ENCODE results near the gene TUFT1. TPM values are rescaled to one million over a fixed set of nuclear protein-coding genes. Genes with fewer than 3 reads are reported as not detected.

The TUFT1 gene
- total and polyA plus RNA-seq, 2 of the 13 experiments (the other 11 are each of a cell fraction or from before 2014, with no cell fraction given): 6.4 to 7.3 TPM

DNA sequence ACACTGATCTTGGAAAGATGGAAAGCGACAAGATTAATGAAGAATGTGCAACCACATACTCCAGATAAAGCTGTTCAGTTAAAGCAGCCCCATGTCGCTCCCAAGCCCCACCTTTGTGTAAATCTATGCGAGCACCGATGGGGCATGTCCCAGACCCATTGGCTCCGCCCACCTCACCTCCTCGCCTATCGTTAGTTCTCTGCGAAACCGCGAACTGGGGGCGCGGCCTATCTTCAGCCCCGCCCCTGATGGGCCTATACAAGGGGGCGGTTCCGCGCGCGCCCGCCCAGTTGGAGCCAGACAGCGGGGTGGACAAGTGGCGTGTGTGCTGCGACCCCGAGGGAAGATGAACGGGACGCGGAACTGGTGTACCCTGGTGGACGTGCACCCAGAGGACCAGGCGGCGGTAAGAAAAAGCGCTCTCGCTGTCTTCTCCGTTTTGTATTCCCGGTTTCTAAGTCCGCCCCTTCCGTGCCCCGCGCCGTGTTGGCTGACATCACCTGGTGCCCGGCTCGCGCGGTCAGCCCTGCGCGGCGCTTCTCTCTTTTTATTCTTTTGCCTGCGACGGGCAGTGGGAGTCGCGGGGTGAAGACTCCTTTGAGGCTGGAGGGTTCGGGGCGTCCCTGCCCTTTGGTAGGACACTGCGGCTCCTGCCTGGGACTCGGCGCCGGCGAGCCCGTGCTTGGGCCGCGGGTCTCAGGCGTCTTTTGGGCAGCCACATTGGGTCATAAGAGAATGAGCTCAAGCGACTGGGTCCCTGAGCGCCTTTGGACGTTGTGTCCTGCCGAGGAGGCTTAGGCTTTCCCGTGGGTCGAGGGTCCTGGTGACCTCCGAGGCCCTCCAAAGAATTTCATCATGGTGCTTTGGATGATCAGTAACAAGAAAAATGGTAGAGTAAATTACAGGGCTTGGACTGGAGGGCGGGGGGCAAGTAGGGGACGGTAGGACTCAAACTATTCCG, at the start of gene TUFT1 (continued):
- TF ChIP-seq, protein P1, sequence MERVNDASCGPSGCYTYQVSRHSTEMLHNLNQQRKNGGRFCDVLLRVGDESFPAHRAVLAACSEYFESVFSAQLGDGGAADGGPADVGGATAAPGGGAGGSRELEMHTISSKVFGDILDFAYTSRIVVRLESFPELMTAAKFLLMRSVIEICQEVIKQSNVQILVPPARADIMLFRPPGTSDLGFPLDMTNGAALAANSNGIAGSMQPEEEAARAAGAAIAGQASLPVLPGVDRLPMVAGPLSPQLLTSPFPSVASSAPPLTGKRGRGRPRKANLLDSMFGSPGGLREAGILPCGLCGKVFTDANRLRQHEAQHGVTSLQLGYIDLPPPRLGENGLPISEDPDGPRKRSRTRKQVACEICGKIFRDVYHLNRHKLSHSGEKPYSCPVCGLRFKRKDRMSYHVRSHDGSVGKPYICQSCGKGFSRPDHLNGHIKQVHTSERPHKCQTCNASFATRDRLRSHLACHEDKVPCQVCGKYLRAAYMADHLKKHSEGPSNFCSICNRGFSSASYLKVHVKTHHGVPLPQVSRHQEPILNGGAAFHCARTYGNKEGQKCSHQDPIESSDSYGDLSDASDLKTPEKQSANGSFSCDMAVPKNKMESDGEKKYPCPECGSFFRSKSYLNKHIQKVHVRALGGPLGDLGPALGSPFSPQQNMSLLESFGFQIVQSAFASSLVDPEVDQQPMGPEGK (CRISPR knock-in tag; IDR thresholded peaks at IDR 0.05): peak; percentile 49
- TF ChIP-seq ARID2 (CRISPR knock-in tag; IDR thresholded peaks at IDR 0.05; ENCODE audit: borderline replicate concordance) (peak; percentile 95), RAD21 (CRISPR knock-in tag; IDR thresholded peaks at IDR 0.05) (peak; percentile 47; the same call in 1 of the 2 replicates), SNAI1 (CRISPR knock-in tag; IDR thresholded peaks at IDR 0.05; ENCODE audit: borderline replicate concordance) (peak; percentile 90; the same call in 1 of the 2 replicates), ZNF468 (CRISPR knock-in tag; IDR thresholded peaks at IDR 0.05) (0 out of 2 replicates have a peak, but pooled peaks have one; percentile 2), NRL (CRISPR knock-in tag; IDR thresholded peaks at IDR 0.05; ENCODE audit: borderline replicate concordance) (no peak), ZNF207 (IDR thresholded peaks at IDR 0.05; ENCODE audit: borderline replicate concordance) (no peak)
- TF ChIP-seq, protein P2, sequence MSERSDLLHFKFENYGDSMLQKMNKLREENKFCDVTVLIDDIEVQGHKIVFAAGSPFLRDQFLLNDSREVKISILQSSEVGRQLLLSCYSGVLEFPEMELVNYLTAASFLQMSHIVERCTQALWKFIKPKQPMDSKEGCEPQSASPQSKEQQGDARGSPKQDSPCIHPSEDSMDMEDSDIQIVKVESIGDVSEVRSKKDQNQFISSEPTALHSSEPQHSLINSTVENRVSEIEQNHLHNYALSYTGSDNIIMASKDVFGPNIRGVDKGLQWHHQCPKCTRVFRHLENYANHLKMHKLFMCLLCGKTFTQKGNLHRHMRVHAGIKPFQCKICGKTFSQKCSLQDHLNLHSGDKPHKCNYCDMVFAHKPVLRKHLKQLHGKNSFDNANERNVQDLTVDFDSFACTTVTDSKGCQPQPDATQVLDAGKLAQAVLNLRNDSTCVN (CRISPR knock-in tag; IDR thresholded peaks at IDR 0.05; ENCODE audit: borderline replicate concordance): no peak
- TF ChIP-seq, protein P3, sequence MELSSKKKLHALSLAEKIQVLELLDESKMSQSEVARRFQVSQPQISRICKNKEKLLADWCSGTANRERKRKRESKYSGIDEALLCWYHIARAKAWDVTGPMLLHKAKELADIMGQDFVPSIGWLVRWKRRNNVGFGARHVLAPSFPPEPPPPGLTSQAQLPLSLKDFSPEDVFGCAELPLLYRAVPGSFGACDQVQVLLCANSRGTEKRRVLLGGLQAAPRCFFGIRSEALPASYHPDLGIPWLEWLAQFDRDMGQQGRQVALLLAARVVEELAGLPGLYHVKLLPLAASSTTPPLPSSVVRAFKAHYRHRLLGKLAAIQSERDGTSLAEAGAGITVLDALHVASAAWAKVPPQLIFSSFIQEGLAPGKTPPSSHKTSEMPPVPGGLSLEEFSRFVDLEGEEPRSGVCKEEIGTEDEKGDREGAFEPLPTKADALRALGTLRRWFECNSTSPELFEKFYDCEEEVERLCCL (CRISPR knock-in tag; IDR thresholded peaks at IDR 0.05; ENCODE audit: borderline replicate concordance): 0 out of 2 replicates have a peak, but pooled peaks have one; percentile 64
- TF ChIP-seq, protein P4, sequence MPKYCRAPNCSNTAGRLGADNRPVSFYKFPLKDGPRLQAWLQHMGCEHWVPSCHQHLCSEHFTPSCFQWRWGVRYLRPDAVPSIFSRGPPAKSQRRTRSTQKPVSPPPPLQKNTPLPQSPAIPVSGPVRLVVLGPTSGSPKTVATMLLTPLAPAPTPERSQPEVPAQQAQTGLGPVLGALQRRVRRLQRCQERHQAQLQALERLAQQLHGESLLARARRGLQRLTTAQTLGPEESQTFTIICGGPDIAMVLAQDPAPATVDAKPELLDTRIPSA (CRISPR knock-in tag; IDR thresholded peaks at IDR 0.05; ENCODE audit: borderline replicate concordance): no peak
- TF ChIP-seq, protein P5, sequence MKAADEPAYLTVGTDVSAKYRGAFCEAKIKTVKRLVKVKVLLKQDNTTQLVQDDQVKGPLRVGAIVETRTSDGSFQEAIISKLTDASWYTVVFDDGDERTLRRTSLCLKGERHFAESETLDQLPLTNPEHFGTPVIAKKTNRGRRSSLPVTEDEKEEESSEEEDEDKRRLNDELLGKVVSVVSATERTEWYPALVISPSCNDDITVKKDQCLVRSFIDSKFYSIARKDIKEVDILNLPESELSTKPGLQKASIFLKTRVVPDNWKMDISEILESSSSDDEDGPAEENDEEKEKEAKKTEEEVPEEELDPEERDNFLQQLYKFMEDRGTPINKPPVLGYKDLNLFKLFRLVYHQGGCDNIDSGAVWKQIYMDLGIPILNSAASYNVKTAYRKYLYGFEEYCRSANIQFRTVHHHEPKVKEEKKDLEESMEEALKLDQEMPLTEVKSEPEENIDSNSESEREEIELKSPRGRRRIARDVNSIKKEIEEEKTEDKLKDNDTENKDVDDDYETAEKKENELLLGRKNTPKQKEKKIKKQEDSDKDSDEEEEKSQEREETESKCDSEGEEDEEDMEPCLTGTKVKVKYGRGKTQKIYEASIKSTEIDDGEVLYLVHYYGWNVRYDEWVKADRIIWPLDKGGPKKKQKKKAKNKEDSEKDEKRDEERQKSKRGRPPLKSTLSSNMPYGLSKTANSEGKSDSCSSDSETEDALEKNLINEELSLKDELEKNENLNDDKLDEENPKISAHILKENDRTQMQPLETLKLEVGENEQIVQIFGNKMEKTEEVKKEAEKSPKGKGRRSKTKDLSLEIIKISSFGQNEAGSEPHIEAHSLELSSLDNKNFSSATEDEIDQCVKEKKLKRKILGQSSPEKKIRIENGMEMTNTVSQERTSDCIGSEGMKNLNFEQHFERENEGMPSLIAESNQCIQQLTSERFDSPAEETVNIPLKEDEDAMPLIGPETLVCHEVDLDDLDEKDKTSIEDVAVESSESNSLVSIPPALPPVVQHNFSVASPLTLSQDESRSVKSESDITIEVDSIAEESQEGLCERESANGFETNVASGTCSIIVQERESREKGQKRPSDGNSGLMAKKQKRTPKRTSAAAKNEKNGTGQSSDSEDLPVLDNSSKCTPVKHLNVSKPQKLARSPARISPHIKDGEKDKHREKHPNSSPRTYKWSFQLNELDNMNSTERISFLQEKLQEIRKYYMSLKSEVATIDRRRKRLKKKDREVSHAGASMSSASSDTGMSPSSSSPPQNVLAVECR (CRISPR knock-in tag; IDR thresholded peaks at IDR 0.05; ENCODE audit: borderline replicate concordance): peak; percentile 93
- TF ChIP-seq, protein P6, sequence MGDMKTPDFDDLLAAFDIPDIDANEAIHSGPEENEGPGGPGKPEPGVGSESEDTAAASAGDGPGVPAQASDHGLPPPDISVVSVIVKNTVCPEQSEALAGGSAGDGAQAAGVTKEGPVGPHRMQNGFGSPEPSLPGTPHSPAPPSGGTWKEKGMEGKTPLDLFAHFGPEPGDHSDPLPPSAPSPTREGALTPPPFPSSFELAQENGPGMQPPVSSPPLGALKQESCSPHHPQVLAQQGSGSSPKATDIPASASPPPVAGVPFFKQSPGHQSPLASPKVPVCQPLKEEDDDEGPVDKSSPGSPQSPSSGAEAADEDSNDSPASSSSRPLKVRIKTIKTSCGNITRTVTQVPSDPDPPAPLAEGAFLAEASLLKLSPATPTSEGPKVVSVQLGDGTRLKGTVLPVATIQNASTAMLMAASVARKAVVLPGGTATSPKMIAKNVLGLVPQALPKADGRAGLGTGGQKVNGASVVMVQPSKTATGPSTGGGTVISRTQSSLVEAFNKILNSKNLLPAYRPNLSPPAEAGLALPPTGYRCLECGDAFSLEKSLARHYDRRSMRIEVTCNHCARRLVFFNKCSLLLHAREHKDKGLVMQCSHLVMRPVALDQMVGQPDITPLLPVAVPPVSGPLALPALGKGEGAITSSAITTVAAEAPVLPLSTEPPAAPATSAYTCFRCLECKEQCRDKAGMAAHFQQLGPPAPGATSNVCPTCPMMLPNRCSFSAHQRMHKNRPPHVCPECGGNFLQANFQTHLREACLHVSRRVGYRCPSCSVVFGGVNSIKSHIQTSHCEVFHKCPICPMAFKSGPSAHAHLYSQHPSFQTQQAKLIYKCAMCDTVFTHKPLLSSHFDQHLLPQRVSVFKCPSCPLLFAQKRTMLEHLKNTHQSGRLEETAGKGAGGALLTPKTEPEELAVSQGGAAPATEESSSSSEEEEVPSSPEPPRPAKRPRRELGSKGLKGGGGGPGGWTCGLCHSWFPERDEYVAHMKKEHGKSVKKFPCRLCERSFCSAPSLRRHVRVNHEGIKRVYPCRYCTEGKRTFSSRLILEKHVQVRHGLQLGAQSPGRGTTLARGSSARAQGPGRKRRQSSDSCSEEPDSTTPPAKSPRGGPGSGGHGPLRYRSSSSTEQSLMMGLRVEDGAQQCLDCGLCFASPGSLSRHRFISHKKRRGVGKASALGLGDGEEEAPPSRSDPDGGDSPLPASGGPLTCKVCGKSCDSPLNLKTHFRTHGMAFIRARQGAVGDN (CRISPR knock-in tag; IDR thresholded peaks at IDR 0.05): peak; percentile 83
